GM23338 (cell line): ENCODE results near the gene GGTLC2.

Source experiments
- CREB1 ChIP-seq: fragments of 250-450 bp; sonication (Bioruptor Pico); IDR thresholded peaks from 2 replicates; pipeline ENCODE4 v1.5.0; 2020; ENCODE audit warnings: low read depth, mild to moderate bottlenecking, moderate library complexity
- CTCF ChIP-seq, 2 experiments: fragments of 200-600 bp in 1 of 2; sonication (generic) in 1 of 2; conservative IDR thresholded peaks; 2 replicates each; pipeline versions ENCODE4 v1.5.1 to v1.6.1; 2016 to 2017; ENCODE audit warnings: antibody characterized with exemption in 2 of 2, low read depth in 2 of 2, mild to moderate bottlenecking in 2 of 2, moderate library complexity in 1 of 2
- ETS1 ChIP-seq: IDR thresholded peaks from 2 replicates; pipeline ENCODE4 v1.6.1; 2016; ENCODE audit warnings: antibody characterized with exemption
- EZH2 ChIP-seq: fragments of 200-600 bp; sonication (generic); IDR thresholded peaks from one replicate; pipeline ENCODE4 v1.8.0; 2017; ENCODE audit warnings: antibody characterized with exemption, mild to moderate bottlenecking, low read depth; ENCODE audit not compliant: unreplicated experiment
- EZH2phosphoT487 ChIP-seq: fragments of 200-600 bp; sonication (generic); IDR thresholded peaks from one replicate; pipeline ENCODE4 v1.8.1; 2018; ENCODE audit warnings: antibody characterized with exemption; ENCODE audit not compliant: unreplicated experiment
- JUNB ChIP-seq: IDR thresholded peaks from one replicate; pipeline ENCODE4 v1.6.1; 2016; ENCODE audit warnings: antibody characterized with exemption; ENCODE audit not compliant: unreplicated experiment
- POLR2AphosphoS5 ChIP-seq: IDR thresholded peaks from 2 replicates; pipeline ENCODE4 v1.6.1; 2016; ENCODE audit warnings: antibody characterized with exemption, low read depth
- REST ChIP-seq: IDR thresholded peaks from one replicate; pipeline ENCODE4 v1.6.1; 2018; ENCODE audit warnings: antibody characterized with exemption; ENCODE audit not compliant: unreplicated experiment
- STAT1 ChIP-seq: IDR thresholded peaks from one replicate; pipeline ENCODE4 v1.6.1; 2016; ENCODE audit warnings: antibody characterized with exemption; ENCODE audit not compliant: unreplicated experiment
- ZNF331 ChIP-seq: fragments of 250-450 bp; sonication (Bioruptor Pico); IDR thresholded peaks from 2 replicates; pipeline ENCODE4 v1.5.0; 2020; ENCODE audit warnings: low read depth, mild to moderate bottlenecking, moderate library complexity
- ZNF462 ChIP-seq: fragments of 250-450 bp; sonication (Bioruptor Pico); IDR thresholded peaks from 2 replicates; pipeline ENCODE4 v1.5.0; 2020; ENCODE audit warnings: mild to moderate bottlenecking, moderate library complexity

DNA sequence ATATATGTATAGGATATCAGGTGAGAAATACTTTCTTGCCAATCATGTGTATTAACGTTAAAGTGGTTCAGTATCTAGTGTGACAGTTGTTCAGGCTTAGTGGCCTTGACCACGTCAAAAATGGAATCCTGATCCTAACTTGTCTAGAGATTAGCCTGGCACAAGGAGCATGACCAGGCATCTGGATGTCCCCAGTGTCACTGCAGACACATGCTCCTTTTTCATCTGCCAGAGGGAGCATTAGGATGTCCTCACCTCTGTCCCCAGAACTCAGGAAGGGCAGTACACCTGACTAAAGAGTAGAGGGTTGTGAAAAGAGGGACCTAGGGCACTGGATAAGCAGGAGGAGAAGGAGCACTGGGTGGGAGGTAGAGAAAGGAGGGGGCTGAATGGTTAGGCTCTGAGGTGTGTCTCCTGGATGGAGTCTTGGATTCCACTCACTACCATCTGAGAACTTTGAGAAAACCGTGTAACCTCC lies 40.9 kb upstream of the GGTLC2 start:
- TF ChIP-seq CTCF (conservative IDR thresholded peaks at IDR 0.05; ENCODE audit: low read depth in 2 of 2) (no peak), EZH2 (no peak), JUNB (no peak), POLR2AphosphoS5 (no peak), CREB1 (no peak), EZH2phosphoT487 (no peak), ETS1 (no peak), REST (no peak), STAT1 (no peak), ZNF462 (no peak), ZNF331 (CRISPR knock-in tag) (no peak)
